Measurements from ENCODE around the gene SLC25A22. TPM values are rescaled to one million over a fixed set of nuclear protein-coding genes. Genes with fewer than 3 reads are reported as not detected.
A peak's percentile ranks its signal among the peaks of the same experiment; 100 is the strongest.

SLC25A22 gene
- total RNA-seq, 1 experiment from 2014 or later = 44.5 TPM

DNA sequence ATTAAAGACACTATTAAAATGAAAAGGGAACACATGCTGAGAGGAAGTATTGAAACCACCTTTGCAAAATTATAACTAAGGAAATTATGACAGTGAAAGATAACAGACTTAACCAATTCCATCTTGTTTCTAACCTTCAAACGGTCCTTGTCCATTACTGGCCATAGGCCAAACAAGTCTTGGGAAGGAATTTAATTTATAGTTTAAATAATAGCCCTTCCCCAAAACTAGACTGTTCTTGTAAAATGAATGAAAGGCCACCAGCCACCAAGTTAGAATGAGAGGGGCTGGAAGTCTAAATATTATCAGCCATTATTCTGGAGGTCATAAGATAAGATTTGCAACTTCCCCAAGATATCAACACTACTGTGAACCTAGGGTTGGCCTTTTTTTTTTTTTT lies 52.7 kb downstream of the SLC25A22 start:
- Mint-ChIP-seq H3K27ac (ENCODE audit: unreplicated experiment) (no peak overlapping the region), H3K4me3 (ENCODE audit: low read depth, unreplicated experiment) (no peak overlapping the region), H3K9me3 (ENCODE audit: low read depth, unreplicated experiment) (no peaks in the 10 kb centered on the region), H3K4me1 (ENCODE audit: low read depth, unreplicated experiment) (no peaks in the 10 kb centered on the region), H3K36me3 (ENCODE audit: insufficient read depth, unreplicated experiment) (peaks cover 34% of the 10 kb centered on the region), H3K27me3 (ENCODE audit: unreplicated experiment) (no peaks in the 10 kb centered on the region)
- TSS peak; percentile 48 for BruUV-seq (replicated peaks)
- no peak for DNase-seq
- intact Hi-C loops (cut with micrococcal nuclease; ENCODE audit: unreplicated experiment) = no loop called here
- CTCF ChIA-PET = no interaction called here
- TF ChIP-seq, protein P1, sequence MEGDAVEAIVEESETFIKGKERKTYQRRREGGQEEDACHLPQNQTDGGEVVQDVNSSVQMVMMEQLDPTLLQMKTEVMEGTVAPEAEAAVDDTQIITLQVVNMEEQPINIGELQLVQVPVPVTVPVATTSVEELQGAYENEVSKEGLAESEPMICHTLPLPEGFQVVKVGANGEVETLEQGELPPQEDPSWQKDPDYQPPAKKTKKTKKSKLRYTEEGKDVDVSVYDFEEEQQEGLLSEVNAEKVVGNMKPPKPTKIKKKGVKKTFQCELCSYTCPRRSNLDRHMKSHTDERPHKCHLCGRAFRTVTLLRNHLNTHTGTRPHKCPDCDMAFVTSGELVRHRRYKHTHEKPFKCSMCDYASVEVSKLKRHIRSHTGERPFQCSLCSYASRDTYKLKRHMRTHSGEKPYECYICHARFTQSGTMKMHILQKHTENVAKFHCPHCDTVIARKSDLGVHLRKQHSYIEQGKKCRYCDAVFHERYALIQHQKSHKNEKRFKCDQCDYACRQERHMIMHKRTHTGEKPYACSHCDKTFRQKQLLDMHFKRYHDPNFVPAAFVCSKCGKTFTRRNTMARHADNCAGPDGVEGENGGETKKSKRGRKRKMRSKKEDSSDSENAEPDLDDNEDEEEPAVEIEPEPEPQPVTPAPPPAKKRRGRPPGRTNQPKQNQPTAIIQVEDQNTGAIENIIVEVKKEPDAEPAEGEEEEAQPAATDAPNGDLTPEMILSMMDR (IDR thresholded peaks at IDR 0.05; ENCODE audit: unreplicated experiment) = no peak

DNA sequence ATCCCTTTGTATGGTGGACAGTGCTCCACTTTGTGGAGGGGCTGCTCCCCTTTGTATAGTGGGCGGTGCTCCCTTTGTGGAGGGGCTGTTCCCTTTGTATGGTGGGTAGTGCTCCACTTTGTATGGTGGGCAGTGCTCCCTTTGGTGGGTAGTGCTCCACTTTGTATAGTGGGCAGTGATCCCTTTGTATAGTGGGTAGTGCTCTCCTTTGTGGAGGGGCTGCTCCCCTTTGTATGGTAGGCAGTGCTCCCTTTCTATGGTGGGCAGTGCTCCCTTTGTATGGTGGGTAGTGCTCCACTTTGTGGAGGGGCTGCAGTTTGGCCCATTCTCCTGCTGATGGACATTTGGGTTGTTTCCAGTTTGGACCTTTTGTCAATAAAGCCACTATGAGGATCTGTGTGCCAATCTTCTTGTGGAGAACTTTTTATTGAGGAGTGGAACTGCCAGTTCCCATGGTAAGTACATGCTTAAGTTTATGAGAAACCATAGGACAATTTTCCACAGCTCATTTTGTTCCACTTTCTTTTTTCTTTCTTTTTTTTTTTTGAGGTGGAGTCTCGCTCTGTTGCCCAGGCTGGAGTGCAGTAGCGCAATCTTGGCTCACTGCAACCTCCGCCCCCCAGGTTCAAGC lies 55.4 kb downstream of the SLC25A22 start:
- intact Hi-C loops (cut with micrococcal nuclease; ENCODE audit: unreplicated experiment) = no loop called here
- CTCF ChIA-PET = no interaction called here
- H3K4me3 Mint-ChIP-seq (ENCODE audit: low read depth, unreplicated experiment) = no peak overlapping the region
- no peak for DNase-seq
- BruUV-seq (replicated peaks) = no TSS peak
- H3K9me3 Mint-ChIP-seq (ENCODE audit: low read depth, unreplicated experiment) = no peaks in the 10 kb centered on the region
- H3K27ac Mint-ChIP-seq (ENCODE audit: unreplicated experiment) = no peak overlapping the region
- H3K4me1 Mint-ChIP-seq (ENCODE audit: low read depth, unreplicated experiment) = no peaks in the 10 kb centered on the region
- H3K36me3 Mint-ChIP-seq (ENCODE audit: insufficient read depth, unreplicated experiment) = peaks cover 15% of the 10 kb centered on the region
- H3K27me3 Mint-ChIP-seq (ENCODE audit: unreplicated experiment) = no peaks in the 10 kb centered on the region
- TF ChIP-seq, protein P1 (IDR thresholded peaks at IDR 0.05; ENCODE audit: unreplicated experiment) = no peak

DNA sequence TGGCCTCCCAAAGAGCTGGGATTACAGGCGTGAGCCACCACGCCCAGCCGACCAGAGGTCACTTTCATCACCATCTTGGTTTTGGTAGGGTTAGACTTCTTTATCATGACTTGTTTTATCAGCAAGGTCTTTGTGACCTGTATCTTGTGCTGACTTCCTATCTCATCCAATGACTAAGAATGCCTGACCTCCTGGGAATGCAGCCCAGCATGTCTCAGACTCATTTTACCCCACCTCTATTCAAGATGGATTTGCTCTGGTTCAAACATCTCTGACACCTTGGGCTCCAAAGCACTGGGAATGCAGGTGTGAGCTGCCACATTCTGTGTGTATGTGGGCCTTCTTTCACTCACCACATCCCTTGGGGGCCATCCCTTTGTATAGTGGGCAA lies 55.9 kb downstream of the SLC25A22 start:
- BruUV-seq (replicated peaks) = no TSS peak
- CTCF ChIA-PET = no interaction called here
- DNase-seq = no peak
- H3K9me3 Mint-ChIP-seq (ENCODE audit: low read depth, unreplicated experiment) = no peaks in the 10 kb centered on the region
- no peaks in the 10 kb centered on the region for H3K27me3 Mint-ChIP-seq (ENCODE audit: unreplicated experiment)
- peaks cover 9% of the 10 kb centered on the region for H3K36me3 Mint-ChIP-seq (ENCODE audit: insufficient read depth, unreplicated experiment)
- no peak overlapping the region for H3K27ac Mint-ChIP-seq (ENCODE audit: unreplicated experiment)
- intact Hi-C loops (cut with micrococcal nuclease; ENCODE audit: unreplicated experiment) = no loop called here
- TF ChIP-seq, protein P1 (IDR thresholded peaks at IDR 0.05; ENCODE audit: unreplicated experiment) = no peak
- no peaks in the 10 kb centered on the region for H3K4me1 Mint-ChIP-seq (ENCODE audit: low read depth, unreplicated experiment)
- H3K4me3 Mint-ChIP-seq (ENCODE audit: low read depth, unreplicated experiment) = no peak overlapping the region

Other genes with a start within 250 kb of the SLC25A22 start
- gene LMNTD2, start 237.5 kb downstream of the SLC25A22 start, total RNA-seq (2022) = 7.2 and 7.8 TPM in 2 replicates
- 93.3 and 100 TPM in 2 replicates for gene RASSF7, start 237.3 kb downstream of the SLC25A22 start, total RNA-seq (2022)
- gene PHRF1, start 221.8 kb downstream of the SLC25A22 start, total RNA-seq (2022) = 42.3 and 43.2 TPM in 2 replicates
- gene IRF7, start 182.3 kb downstream of the SLC25A22 start, total RNA-seq (2022) = 48.7 and 93.5 TPM in 2 replicates
- gene CDHR5, start 173.3 kb downstream of the SLC25A22 start, total RNA-seq (2022) = 5.0 and 7.6 TPM in 2 replicates
- not detected in 2 replicates for gene SCT, start 171.1 kb downstream of the SLC25A22 start, total RNA-seq (2022)
- gene DRD4, start 161.0 kb downstream of the SLC25A22 start, total RNA-seq (2022) = 1.3 TPM in 2 replicates
- 57.0 and 59.0 TPM in 2 replicates for gene DEAF1, start 103.1 kb downstream of the SLC25A22 start, total RNA-seq (2022)
- 21.2 and 29.9 TPM in 2 replicates for gene TMEM80, start 102.5 kb downstream of the SLC25A22 start, total RNA-seq (2022)
- gene EPS8L2, start 92.0 kb downstream of the SLC25A22 start, total RNA-seq (2022) = 212 and 213 TPM in 2 replicates
- 359 and 379 TPM in 2 replicates for gene TALDO1, start 50.8 kb downstream of the SLC25A22 start, total RNA-seq (2022)
- 73.8 and 83.3 TPM in 2 replicates for gene GATD1, start 20.8 kb downstream of the SLC25A22 start, total RNA-seq (2022)
- gene CEND1, start 8.2 kb downstream of the SLC25A22 start, total RNA-seq (2022) = not detected in 2 replicates
- 15.9 and 16.3 TPM in 2 replicates for gene PIDD1, start 7.0 kb upstream of the SLC25A22 start, total RNA-seq (2022)
- 1,351 and 1,381 TPM in 2 replicates for gene RPLP2, start 11.7 kb upstream of the SLC25A22 start, total RNA-seq (2022)
- gene PNPLA2, start 20.6 kb upstream of the SLC25A22 start, total RNA-seq (2022) = 134 and 151 TPM in 2 replicates
- gene CRACR2B, start 29.6 kb upstream of the SLC25A22 start, total RNA-seq (2022) = 33.4 and 35.3 TPM in 2 replicates
- gene CD151, start 34.7 kb upstream of the SLC25A22 start, total RNA-seq (2022) = 472 and 482 TPM in 2 replicates
- gene POLR2L, start 44.2 kb upstream of the SLC25A22 start, total RNA-seq (2022) = 107 and 115 TPM in 2 replicates
- gene TSPAN4, start 44.6 kb upstream of the SLC25A22 start, total RNA-seq (2022) = 28.9 and 36.3 TPM in 2 replicates
- 134 and 150 TPM in 2 replicates for gene CHID1, start 112.5 kb upstream of the SLC25A22 start, total RNA-seq (2022)
- gene AP2A2, start 127.6 kb upstream of the SLC25A22 start, total RNA-seq (2022) = 82.9 and 92.9 TPM in 2 replicates
- 0.73 and 4.6 TPM in 2 replicates for gene MUC6, start 238.4 kb upstream of the SLC25A22 start, total RNA-seq (2022)

All from Calu3 (cell line).